ENCODE data around the gene RAB8B.

GRCh38 chr15:63172851-63173451, 16.5 kb upstream of the RAB8B start:
- TF ChIP-seq CTCF (IDR thresholded peaks at IDR 0.05) (no peak), POLR2A (IDR thresholded peaks at IDR 0.05) (no peak)

All from testis (tissue), 2 donors.